Endothelial cell (in vitro differentiated cells): Measurements from ENCODE around the gene KASH5. TPM values are rescaled to one million over a fixed set of nuclear protein-coding genes. Genes with fewer than 3 reads are reported as not detected.

Experiments
- DNase-seq: peaks from one replicate; pipeline ENCODE4 v3.0.0; 2021; ENCODE audit warnings: low spot score
- H3K27ac Mint-ChIP-seq: one replicate; pipeline ENCODE4 v1.8.0; 2021; ENCODE audit warnings: mixed read lengths, inconsistent platforms; ENCODE audit not compliant: unreplicated experiment
- H3K27me3 Mint-ChIP-seq: one replicate; pipeline ENCODE4 v1.8.0; 2021; ENCODE audit warnings: mild to moderate bottlenecking, moderate library complexity, mixed read lengths, inconsistent platforms; ENCODE audit not compliant: unreplicated experiment
- H3K36me3 Mint-ChIP-seq: one replicate; pipeline ENCODE4 v1.8.0; 2021; ENCODE audit warnings: mild to moderate bottlenecking, low read depth, mixed read lengths, inconsistent platforms; ENCODE audit not compliant: unreplicated experiment
- H3K4me1 Mint-ChIP-seq: one replicate; pipeline ENCODE4 v1.8.0; 2021; ENCODE audit warnings: mild to moderate bottlenecking, mixed read lengths, inconsistent platforms; ENCODE audit not compliant: unreplicated experiment
- H3K4me3 Mint-ChIP-seq: one replicate; pipeline ENCODE4 v1.8.0; 2021; ENCODE audit warnings: mild to moderate bottlenecking, mixed read lengths, inconsistent platforms; ENCODE audit not compliant: unreplicated experiment
- H3K9me3 Mint-ChIP-seq: one replicate; pipeline ENCODE4 v1.8.0; 2021; ENCODE audit warnings: mixed read lengths, inconsistent platforms; ENCODE audit not compliant: unreplicated experiment
- total RNA-seq: library from RNA; stranded (reverse); fragmentation: NEBNext Ultra II Directional; extraction: Animal tissue kit (Norgen Biotek cat#: 25700); gene quantifications from one replicate; pipeline ENCODE4 v1.2.1, GENCODE V29; 2021; ENCODE audit not compliant: unreplicated experiment
- TF ChIP-seq, protein P1 (sequence below): fragments of 200-600 bp; sonication (generic); IDR thresholded peaks from one replicate; pipeline ENCODE4 v1.5.0; 2021; ENCODE audit warnings: antibody characterized with exemption; ENCODE audit not compliant: unreplicated experiment

The KASH5 gene
- total RNA-seq, 1 donor from 2014 or later: 0.26 TPM

- TF ChIP-seq, protein P1, sequence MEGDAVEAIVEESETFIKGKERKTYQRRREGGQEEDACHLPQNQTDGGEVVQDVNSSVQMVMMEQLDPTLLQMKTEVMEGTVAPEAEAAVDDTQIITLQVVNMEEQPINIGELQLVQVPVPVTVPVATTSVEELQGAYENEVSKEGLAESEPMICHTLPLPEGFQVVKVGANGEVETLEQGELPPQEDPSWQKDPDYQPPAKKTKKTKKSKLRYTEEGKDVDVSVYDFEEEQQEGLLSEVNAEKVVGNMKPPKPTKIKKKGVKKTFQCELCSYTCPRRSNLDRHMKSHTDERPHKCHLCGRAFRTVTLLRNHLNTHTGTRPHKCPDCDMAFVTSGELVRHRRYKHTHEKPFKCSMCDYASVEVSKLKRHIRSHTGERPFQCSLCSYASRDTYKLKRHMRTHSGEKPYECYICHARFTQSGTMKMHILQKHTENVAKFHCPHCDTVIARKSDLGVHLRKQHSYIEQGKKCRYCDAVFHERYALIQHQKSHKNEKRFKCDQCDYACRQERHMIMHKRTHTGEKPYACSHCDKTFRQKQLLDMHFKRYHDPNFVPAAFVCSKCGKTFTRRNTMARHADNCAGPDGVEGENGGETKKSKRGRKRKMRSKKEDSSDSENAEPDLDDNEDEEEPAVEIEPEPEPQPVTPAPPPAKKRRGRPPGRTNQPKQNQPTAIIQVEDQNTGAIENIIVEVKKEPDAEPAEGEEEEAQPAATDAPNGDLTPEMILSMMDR: no peak
- Mint-ChIP-seq H3K27me3 (peaks cover 13% of the 10 kb centered on the region), H3K36me3 (no peaks in the 10 kb centered on the region), H3K9me3 (no peaks in the 10 kb centered on the region), H3K27ac (no peak overlapping the region), H3K4me3 (no peak overlapping the region), H3K4me1 (peaks cover 32% of the 10 kb centered on the region)
- DNase-seq: no peak
Measured at GRCh38 chr19:49415810-49416200, 27.8 kb downstream of the KASH5 start.

GRCh38 chr19:49417088-49417487 lies 29.0 kb downstream of the KASH5 start:
- H3K4me3 Mint-ChIP-seq: no peak overlapping the region
- TF ChIP-seq, protein P1: no peak
- peaks cover 11% of the 10 kb centered on the region for H3K27me3 Mint-ChIP-seq

DNA sequence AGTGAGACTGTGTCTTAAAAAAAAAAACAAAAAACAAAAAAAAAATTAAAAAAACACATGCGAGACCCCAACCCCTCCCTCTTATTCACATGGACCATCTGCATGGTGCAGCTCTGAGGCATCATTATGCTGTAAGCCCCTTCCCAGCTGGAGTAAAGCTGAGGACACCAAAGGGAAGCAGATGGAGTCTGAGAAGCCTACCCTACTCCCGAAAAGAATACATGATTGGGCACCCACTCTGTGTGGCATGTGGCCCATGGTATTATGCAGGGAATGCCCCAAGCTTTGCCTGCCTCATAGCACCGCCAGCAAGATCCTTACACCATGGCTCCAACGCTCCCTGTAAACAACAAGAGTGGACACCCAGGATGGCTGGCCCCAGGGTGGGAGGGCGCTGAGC lies 30.5 kb downstream of the KASH5 start:
- TF ChIP-seq, protein P1: no peak
- H3K4me3 Mint-ChIP-seq: no peak overlapping the region
- no peaks in the 10 kb centered on the region for H3K9me3 Mint-ChIP-seq
- peaks cover 20% of the 10 kb centered on the region for H3K4me1 Mint-ChIP-seq
- H3K36me3 Mint-ChIP-seq: peaks cover 11% of the 10 kb centered on the region
- H3K27ac Mint-ChIP-seq: no peak overlapping the region
- peaks cover 11% of the 10 kb centered on the region for H3K27me3 Mint-ChIP-seq
- no peak for DNase-seq

More at GRCh38 chr19:49417088-49417487, 29.0 kb downstream of the KASH5 start:
- peaks cover 6% of the 10 kb centered on the region for H3K36me3 Mint-ChIP-seq
- no peak overlapping the region for H3K27ac Mint-ChIP-seq
- H3K4me1 Mint-ChIP-seq: peaks cover 26% of the 10 kb centered on the region
- no peaks in the 10 kb centered on the region for H3K9me3 Mint-ChIP-seq
- DNase-seq: no peak

- Mint-ChIP-seq H3K4me1 (peaks cover 21% of the 10 kb centered on the region), H3K36me3 (peaks cover 14% of the 10 kb centered on the region), H3K4me3 (no peak overlapping the region), H3K9me3 (no peaks in the 10 kb centered on the region), H3K27me3 (peaks cover 15% of the 10 kb centered on the region), H3K27ac (no peak overlapping the region)
- DNase-seq: no peak
- TF ChIP-seq, protein P1: no peak
Measured at GRCh38 chr19:49419173-49419572, 31.1 kb downstream of the KASH5 start.

DNA sequence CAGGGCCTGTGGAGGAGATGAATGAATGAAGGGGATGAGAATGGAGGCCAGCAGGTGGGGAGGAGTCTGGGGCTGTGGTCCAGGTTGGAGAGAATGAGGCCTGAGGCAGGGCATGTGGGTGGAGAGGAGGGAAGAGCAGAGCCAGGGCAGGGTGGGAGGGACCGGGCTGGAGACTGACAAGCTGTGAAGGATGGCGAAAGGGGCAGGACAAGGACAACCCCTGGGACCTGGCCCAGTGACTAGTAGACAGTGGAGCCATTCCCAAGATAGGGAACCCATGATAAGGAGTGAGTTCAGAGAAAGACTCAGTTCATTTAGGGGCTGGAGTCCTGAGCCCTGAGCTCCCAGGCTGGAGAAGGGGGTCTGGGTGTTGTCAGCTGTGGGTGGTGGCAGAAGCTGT lies 32.2 kb downstream of the KASH5 start:
- H3K4me3 Mint-ChIP-seq: no peak overlapping the region
- H3K27ac Mint-ChIP-seq: no peak overlapping the region
- TF ChIP-seq, protein P1: no peak
- H3K27me3 Mint-ChIP-seq: peaks cover 17% of the 10 kb centered on the region
- H3K4me1 Mint-ChIP-seq: peaks cover 23% of the 10 kb centered on the region
- no peaks in the 10 kb centered on the region for H3K9me3 Mint-ChIP-seq
- peaks cover 14% of the 10 kb centered on the region for H3K36me3 Mint-ChIP-seq
- DNase-seq: no peak
